Measurements from ENCODE around the gene ADAM20.

Gene ADAM20

GRCh38 chr14:70473825-70474224 lies 61.0 kb downstream of the ADAM20 start:
- in situ Hi-C loops (cut with MboI; ENCODE audit: low pct_unique_long_range_greater_than_20kb, low sequenced_read_pairs) = no loop called here
- DNase-seq = no peak
